ENCODE data around the gene NETO2.
"Not testable (repeated sequence)": the region's sequence is repeated elsewhere in the genome, so short reads cannot be mapped to it uniquely, and the experiment has no call there.

The NETO2 gene

GRCh38 chr16:47132308-47132707, 11.4 kb downstream of the NETO2 start:
- no peak for DNase-seq

- DNase-seq = no peak
Observed at GRCh38 chr16:47129755-47130435, 13.8 kb downstream of the NETO2 start.

- no peak for DNase-seq
Observed at GRCh38 chr16:47127541-47127940, 16.2 kb downstream of the NETO2 start.

- DNase-seq = no peak
Observed at GRCh38 chr16:47125757-47126156, 18.0 kb downstream of the NETO2 start.

- no peak for DNase-seq
Observed at GRCh38 chr16:47113130-47113529, 30.6 kb downstream of the NETO2 start.

- no peak for DNase-seq
Observed at GRCh38 chr16:47110939-47111338, 32.8 kb downstream of the NETO2 start.

GRCh38 chr16:47109361-47109760, 34.4 kb downstream of the NETO2 start:
- DNase-seq = no peak

GRCh38 chr16:47102921-47103320, 40.8 kb downstream of the NETO2 start:
- not testable (repeated sequence) for DNase-seq

- DNase-seq = not testable (repeated sequence)
Observed at GRCh38 chr16:47097154-47097553, 46.6 kb downstream of the NETO2 start.

- no peak for DNase-seq
Observed at GRCh38 chr16:47096297-47096696, 47.4 kb downstream of the NETO2 start.

GRCh38 chr16:47084198-47084597, 59.5 kb downstream of the NETO2 start:
- DNase-seq = no peak

- no peak for DNase-seq
Observed at GRCh38 chr16:47082099-47082865, 61.5 kb downstream of the NETO2 start.

GRCh38 chr16:47081115-47081514, 62.6 kb downstream of the NETO2 start:
- DNase-seq = no peak

GRCh38 chr16:47079860-47080259, 63.9 kb downstream of the NETO2 start:
- no peak for DNase-seq

GRCh38 chr16:47073223-47074155, 70.3 kb downstream of the NETO2 start:
- DNase-seq = no peak

GRCh38 chr16:47072158-47072557, 71.6 kb downstream of the NETO2 start:
- no peak for DNase-seq

- DNase-seq = no peak
Observed at GRCh38 chr16:47069841-47070584, 73.7 kb downstream of the NETO2 start.

GRCh38 chr16:47069313-47069712, 74.4 kb downstream of the NETO2 start:
- DNase-seq = no peak

- no peak for DNase-seq
Observed at GRCh38 chr16:47067203-47067602, 76.5 kb downstream of the NETO2 start.

- DNase-seq = no peak
Observed at GRCh38 chr16:47065766-47066688, 77.7 kb downstream of the NETO2 start.

GRCh38 chr16:47064775-47065174, 79.0 kb downstream of the NETO2 start:
- no peak for DNase-seq
